ENCODE data around the gene ITGA2.
A peak's percentile ranks its signal among the peaks of the same experiment; 100 is the strongest.

ITGA2 gene

DNA sequence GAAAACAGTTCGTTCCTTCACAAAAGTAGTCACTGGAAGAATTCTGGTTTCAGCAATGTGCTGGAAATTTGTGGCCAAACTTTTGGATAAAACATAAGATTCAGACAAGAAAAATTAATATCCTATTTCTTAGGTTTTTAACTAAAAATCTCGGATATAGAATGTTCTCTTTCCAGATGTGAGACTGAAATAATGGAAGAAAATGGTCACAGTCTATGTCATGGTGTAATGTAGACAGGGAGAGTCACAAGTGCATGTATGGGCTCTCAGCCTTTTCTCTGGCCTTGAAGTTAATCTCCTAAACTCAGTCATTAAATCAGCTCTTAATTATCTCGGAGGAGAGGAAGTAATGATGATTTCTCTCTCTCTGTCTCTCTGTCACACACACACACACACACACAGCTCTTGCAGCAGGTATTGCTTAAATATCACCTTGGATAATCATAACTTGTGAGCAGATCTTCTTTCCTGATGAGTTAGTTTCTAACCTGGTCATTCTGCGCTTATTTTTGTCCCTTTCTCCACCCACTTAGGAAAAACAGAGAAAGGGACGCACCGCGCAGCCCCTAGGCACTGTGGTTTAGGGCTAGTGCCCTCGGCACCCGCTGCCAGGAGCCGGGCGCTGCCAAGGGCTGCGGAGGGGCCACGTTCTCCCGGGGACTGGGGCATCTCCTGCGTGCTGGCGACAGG lies 672 bp upstream of the ITGA2 start:
- no peak for DNase-seq (ENCODE audit: low read depth)

DNA sequence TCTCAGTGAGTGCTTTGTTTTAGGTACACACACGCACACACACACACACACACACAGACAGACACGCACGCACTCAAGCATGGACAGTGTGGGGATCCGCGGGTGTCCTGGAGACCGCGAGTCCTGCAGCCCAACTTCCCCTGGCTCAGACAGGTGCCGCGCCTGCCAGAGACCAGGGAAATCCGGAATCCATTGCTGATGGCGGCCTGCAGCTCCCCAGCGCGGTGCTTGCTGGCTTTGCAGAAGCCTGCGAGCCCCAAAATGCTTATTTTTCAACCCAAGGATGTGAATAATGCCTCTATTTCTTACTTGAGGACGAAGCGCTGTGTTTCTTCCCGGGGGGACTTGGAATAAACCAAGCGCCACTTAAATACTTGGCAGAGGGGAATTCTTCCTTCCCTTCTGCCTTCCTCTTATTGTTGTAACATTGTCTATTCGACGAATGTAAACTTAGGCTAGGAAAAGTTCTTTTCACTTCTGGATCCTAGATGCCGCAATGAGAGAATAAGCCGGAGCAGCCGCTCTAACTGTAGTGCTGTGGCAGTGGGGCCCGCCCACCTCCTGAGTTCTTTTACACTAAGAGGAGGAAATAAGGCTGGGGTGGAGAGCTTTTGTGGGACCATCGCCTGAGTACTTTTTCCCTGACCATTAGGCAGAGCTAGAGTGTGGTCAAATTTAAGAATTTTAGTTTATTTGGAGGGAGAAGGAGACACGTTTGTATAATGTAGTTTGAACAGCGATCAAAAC lies 802 bp downstream of the ITGA2 start:
- peak; percentile 9 for DNase-seq (ENCODE audit: low read depth)

DNA sequence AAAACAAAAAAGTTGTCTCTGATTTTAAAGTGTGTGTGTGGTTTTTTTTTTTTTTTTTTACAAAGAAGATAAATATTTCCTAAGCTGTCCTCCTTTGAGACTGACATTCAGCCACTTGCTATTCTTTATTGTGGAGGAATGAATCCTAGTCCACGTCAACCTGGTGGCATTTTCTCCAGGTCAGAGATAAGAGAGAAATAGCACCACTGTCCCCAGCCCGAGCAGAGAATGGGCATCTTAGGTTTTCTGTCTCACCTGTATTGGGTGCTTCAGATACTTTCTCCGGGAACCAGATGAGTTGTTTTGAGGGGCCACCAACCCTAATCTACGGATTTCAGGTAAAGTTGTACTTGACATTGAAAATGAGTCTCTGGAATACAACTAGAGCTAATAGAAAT lies 1.4 kb downstream of the ITGA2 start:
- no peak for DNase-seq (ENCODE audit: low read depth)

DNA sequence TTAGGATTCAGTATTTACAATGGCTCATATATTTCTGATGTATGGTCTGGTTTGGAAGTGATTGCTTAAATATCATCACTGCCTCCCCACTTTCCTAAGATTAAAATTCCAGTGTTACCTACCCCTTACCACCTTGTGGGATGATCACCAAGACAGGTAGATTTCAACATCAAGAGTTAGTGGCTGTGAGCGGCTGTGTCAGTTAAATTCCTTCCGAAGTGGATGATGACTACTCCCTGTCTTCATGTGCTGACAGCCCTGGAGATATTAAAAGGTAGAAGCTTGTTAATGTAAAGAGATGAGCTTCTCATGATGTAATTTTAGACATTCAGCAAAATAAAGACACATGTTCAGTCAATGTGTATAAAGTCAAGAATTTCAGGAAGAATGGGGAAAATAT lies 4.2 kb downstream of the ITGA2 start:
- DNase-seq (ENCODE audit: low read depth) = no peak

DNA sequence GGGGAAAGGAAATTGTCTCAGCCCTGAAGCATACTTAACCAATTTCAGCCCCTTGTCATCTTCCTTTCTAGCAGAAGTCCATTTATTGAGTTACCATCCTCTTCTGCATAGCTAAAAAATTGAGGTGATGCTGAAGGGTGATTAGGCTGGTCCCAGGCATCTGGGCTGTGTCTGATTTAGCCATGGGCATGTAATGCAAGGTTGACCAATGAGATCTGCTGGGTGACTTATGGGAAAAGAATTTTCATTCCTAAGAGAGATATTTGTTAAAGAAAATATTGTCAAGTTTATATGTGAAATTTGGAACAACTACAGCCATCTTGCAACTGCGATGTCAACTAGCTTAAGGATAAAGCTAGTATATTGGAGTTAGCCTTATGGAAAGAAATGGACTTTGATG lies 5.1 kb downstream of the ITGA2 start:
- no peak for DNase-seq (ENCODE audit: low read depth)

DNA sequence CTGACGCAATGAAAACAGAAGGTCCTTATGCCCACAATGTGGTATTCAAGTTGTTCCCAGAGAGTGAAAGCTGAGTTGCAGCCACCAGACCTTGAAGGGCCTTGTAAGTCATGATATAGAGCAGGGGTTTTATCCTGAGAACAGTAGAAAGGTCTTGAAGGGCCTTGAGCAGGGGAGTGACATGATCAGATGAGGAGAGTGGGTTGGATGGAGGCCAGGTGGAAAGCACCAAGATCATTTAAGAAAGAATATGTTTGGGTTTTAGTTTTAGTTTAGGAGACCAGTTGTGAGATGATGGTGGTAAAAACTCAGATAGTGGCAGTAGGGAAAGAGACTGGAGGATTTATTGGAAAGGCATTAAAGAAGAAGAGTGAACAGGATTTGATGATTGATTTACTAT lies 5.9 kb downstream of the ITGA2 start:
- no peak for DNase-seq (ENCODE audit: low read depth)

DNA sequence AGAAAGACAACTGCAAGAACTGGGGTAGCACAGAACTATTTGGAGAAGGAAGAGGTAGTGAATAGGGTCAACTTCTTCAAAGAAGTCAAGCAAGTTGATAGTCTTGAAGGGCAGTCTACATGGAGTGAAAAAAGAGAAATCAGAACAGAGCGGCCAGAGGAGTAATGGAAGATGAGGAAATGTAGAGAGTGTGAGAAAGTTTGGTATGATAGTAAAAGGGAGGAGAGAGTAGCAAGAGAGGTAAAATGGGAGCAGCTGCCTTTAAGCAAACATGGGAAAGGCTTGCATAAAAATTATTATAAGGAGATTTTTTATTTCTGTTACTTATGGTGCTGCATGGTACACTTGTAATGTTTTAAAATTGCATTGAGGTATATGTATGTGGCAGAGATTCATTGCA lies 6.8 kb downstream of the ITGA2 start:
- no peak for DNase-seq (ENCODE audit: low read depth)

DNA sequence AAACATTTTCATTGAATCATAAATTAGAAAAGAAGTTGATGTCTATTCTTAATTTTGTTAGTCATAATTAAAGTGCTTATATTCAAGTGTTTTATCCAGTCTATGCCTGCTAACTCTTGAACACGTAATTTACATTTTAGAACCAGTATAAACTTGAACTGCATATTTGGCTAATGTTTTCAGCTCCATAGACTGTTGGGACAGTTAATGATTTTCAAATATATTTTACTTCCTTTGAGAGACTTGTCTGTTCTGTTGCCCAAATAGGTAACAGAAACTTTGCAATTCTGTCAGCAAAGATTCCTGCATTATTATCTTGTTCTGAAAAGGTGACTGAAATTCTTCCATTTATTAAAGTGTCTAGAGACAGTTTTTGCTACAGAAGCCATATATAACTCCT lies 7.8 kb downstream of the ITGA2 start:
- no peak for DNase-seq (ENCODE audit: low read depth)

DNA sequence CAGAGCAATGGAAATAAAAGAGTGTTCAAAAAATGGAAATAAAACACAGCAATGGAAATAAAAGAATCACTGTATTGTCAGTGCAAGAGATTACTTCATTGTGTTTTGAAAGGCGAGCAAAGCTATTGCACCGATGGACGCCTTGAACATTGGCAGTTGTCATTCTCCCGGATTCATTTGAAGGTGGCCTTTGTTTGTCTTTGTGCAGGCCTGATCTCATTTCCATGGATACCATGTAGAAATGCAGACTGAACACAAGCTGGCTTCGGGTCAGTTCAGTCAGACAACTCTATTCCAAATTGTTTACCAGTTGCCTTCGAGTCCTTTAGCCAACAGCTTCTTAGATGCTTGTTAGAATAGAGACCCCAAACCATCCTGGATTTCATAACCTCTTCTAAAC lies 8.3 kb downstream of the ITGA2 start:
- no peak for DNase-seq (ENCODE audit: low read depth)

DNA sequence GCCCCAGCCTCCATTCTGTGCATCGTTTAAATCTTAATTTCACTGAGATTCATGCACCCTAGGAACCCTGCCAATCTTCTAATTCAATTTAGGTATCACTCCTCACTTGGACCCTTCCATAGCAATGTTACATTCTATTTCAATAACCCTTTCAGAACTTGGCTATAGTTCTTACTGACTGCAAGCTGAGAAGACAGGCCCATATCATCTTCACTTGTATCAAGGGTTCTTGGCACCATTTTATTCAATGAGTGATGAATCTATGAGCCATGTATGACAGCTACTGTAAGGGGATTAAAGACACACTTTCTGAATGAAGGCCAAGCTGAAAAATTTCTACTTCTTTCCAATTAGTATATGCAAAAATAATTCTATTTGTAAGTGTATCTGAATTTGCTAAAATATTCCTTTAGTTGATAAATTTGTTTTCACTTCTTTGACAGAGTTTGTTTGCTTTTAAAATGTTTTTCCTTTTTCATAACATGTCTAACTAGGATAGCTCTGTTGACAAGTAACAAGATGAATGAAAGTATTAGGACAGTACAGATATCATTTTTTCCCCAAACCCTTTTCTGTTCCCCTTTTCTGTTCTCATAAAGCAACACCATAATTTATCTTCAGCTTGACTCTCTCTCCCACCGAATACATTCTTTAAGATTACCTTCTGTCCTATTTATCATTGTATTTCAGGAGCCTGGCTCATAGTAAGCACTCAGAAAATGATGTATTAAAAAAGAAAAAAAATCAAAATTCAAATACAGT lies 9.6 kb downstream of the ITGA2 start:
- DNase-seq (ENCODE audit: low read depth) = no peak

DNA sequence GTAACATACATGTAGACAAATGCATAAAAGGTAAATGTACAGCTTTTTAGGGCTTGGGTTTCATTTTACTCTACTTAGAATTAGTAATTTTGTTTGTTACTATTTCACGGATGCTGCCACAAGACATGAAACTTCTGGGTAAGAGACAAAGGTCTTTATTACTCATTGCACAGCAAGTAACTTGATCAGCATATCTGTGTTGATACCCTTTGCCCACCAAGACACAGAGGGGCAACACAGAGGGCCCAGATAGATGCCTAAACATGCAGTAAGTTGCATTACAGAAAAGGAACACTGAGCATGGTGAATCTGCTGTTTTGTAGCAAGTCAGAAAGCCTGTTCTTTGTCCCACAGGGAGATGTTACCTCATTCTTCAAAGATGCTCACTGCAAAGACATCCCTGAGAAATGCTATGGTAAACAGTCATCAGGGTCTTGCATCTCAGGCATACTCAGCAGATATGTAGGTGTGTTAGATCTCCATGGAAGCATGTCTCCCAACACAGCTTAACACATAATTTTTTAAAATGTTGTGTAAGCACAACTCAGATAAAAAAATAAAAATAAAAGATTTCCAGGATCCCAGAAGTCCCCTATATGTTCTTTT lies 10.3 kb downstream of the ITGA2 start:
- no peak for DNase-seq (ENCODE audit: low read depth)

DNA sequence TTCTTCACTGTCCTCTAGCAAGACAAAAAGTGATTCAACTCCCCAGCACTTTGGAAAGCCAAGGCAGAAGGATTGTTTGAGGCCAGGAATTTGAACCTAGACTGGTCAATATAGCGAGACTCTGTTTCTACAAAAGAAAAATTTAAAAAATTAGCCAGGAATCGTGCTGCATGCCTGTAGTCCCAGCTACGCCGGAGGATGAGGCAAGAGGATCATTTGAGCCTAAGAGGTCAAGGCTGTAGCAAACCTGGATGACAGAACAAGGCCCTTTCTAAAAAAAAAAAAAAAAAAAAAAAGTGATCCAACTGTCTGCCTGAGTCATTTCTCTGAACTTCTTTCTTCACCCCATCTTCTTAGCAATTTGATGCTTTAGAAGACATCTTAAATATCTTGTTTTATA lies 12.4 kb downstream of the ITGA2 start:
- DNase-seq (ENCODE audit: low read depth) = no peak

DNA sequence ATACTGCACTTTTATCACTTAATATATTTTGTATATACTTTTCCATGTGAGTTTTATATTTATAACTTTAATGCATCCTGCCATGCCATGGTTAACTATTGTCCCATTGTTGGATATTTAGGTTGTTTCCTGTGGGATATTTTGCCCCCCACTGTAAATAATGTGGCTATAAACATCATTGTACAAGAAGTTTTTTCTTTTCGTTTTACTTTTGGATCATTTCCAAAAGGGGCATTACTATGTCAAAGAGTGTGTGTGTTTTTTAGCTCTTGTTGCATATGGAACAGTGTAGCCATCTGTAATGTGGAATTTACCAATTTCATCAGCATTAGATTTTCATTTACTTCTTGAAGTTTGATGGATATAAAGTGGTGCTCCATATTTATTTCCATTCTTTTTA lies 13.3 kb downstream of the ITGA2 start:
- DNase-seq (ENCODE audit: low read depth) = no peak

DNA sequence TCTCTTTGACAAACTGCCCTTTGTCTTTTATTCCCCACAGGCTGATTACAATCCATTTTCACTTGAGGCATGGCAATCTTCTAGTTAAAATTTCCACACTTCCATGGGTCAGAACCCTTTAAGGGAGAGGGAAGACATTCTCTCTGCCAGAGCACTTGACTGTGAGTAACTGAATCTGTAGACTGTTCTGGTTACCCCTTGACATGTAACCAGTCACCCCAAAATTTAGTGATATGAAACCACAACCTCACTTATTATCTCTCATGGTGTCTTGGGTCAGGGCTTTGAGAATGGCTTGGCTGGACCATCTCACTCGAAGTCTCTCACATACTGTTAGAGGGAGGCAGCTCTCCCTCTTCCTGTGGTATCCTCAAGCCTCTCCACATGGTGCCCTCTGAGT lies 14.0 kb downstream of the ITGA2 start:
- DNase-seq (ENCODE audit: low read depth) = no peak

DNA sequence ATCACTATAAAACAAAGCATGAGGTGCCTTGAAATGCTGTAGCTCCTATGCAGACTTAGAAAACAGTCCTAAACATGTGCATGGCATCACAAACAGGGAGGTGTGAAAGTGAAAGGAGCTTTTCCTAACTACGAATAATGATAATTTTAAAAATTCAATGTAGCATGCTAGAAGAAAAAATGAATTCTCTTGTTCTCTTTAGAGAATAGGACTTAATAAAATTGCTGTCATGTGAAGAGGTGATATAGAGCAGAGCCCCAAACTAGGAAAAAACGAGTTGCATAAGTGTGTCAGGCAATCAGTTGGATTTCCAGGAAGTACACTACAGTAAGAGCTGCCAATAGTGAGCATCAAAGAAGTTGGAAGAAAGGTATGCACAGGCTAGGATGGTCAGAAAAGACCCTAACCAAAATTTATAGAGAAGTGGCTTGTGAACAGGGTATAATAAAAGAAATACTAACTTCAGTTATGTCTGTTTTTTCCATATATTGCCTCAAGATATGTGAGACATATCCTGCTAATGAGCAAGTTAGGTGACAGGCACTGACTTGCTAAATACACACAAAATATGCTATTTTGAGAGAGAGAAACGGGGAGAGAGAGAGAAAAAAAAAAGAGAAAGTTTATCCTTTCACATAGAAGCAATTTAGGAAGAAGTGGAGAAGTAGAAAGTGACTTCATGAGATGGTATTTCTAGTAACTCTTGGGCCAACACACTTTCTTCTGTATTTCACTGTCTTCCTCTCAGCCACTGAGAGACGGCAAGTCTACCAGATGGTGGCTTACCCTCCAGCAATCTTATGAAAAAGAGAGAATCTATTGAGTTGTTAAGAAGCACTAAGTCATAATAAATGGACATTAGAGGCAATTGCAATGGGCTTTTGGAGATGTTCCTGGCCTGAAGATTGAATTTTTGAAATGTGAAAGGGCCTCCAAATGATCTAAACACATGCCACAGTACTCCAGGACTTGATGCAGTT lies 18.0 kb downstream of the ITGA2 start:
- no peak for DNase-seq (ENCODE audit: low read depth)

DNA sequence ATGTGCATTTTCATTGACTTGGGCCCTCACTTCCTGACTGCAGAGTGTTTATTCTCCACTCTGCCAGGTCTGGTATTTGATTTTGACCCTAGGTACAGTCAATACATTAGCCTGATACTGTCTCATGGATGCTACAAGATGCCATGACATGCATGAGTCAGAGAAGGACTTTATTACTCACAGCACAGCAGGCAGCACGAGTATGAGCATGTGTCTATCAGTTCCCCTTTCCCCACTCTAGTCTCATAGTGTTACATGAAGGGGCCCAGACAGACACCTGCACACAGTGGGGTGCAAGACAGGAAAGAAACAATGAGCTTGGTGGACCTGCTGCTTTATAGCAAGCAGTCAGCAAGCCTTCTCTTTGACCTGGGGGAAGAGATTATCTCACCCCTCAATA lies 19.6 kb downstream of the ITGA2 start:
- peak; percentile 10 for DNase-seq (ENCODE audit: low read depth)

DNA sequence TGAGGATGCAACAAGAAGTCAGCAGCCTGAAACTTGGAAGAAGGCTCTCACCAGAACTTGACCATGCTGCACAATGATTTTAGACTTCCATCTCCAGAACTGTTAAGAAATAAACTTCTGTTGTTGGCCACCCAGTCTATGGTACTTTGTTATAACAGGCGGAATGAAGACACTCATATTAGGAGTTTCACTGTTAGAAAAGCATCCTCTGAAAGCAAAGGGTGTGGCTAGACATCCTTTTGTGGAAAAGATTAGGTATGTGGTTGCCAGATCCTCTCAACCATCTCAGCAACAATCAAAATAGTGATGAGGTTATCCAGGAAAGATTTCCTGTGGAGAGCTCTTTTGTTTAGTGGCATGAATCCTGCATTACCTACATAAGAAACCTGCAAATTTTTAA lies 20.7 kb downstream of the ITGA2 start:
- no peak for DNase-seq (ENCODE audit: low read depth)

DNA sequence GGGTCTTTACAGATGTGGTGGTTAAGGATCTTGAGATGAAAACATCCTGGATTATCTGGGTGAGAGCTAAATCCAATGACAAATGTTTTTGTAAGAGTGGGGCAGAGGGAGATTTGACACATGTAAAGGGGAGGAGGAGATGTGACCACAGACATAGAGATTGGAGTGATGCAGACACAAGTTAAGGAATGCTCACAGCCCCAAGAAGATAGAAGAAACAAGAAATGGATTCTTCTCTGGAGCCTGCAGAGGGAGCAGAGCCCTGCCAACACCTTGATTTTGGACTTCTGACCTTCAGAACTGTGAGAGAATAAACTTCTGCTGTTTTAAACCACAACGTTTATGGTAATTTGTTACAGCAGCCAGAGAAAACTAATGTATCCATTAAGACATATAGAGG lies 21.7 kb downstream of the ITGA2 start:
- no peak for DNase-seq (ENCODE audit: low read depth)

DNA sequence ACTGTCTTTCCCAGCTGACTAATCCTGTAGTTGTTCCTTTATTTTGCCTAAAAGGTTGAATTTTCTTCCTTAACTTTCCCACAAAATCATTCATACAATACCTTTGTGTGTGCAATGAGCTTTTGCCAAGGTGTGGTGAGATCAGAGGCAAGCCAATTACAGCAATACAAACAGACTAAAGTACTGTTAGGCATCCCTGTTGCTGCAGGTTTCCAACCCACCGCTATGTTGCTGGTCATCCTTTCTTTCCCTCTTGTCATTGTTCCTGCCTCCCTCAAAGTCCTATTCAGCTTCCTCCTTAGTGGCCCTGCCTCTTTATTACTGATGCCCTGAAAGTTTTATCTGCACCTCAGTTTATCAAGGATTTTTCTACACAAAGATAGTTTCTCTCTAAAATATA lies 22.1 kb downstream of the ITGA2 start:
- DNase-seq (ENCODE audit: low read depth) = no peak

DNA sequence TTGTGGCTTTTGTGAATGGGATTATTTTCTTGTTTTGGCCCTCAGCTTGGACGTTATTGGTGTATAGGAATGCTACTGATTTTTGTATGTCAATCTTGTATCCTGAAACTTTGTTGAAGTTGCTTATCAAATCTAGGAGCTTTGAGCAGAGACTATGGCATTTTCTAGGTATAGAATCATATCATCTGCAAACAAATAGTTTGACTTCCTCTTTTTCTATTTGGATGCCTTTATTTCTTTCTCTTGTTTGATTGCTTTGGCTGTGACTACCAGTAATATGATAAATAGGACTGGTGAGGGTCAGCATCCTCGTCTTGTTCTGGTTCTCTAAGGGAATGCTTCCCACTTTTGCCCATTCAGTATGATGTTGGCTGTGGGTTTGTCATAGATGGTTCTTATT lies 24.7 kb downstream of the ITGA2 start:
- no peak for DNase-seq (ENCODE audit: low read depth)

DNA sequence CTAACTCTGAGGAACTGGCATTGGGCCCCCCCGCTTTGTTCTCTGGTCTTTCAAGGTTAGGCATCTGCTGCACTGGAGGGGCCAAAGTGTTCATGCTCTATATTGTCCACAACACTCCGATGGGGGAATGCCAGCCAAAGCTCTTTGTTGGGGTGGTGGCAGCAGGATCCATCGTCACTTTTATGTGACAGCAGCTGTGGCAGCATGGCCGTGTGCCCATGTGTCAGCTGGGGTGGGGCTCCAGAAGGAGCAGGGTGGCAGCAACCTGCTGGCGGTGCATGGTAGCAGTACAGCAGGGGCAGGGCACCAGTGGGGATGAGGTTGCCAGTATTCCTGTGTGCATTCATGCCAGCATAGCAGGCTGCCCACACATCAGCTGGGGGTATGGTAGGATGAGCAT lies 28.2 kb downstream of the ITGA2 start:
- no peak for DNase-seq (ENCODE audit: low read depth)
